Activated CD4-positive, alpha-beta memory T cell treated with anti-CD3 and anti-CD28 coated beads for 36 hours (primary cell): ENCODE measurements around the gene PRSS2. TPM values are rescaled to one million over a fixed set of nuclear protein-coding genes. Genes with fewer than 3 reads are reported as not detected.
"Not testable (repeated sequence)": the region's sequence is repeated elsewhere in the genome, so short reads cannot be mapped to it uniquely, and the experiment has no call there.

ENCODE experiments used
- CTCF ChIA-PET: fragments of 350-600 bp; sonication (Branson Sonifier 250); formaldehyde crosslinking; loops from one replicate; lab custom pipeline; 2021; ENCODE audit warnings: antibody characterized with exemption, inconsistent platforms; lab: Charles Lee
- POLR2A ChIA-PET: fragments of 350-600 bp; sonication (Branson Sonifier 250); formaldehyde crosslinking; loops from one replicate; lab custom pipeline; 2021; ENCODE audit warnings: antibody characterized with exemption; lab: Charles Lee
- DNase-seq: peaks from one replicate; pipeline ENCODE4 v3.0.0-alpha.2; 2020
- H3K27ac Mint-ChIP-seq: one replicate; pipeline ENCODE4 v1.8.0; 2021; ENCODE audit warnings: mixed read lengths
- H3K27me3 Mint-ChIP-seq: one replicate; pipeline ENCODE4 v1.8.0; 2021; ENCODE audit warnings: mixed read lengths
- H3K36me3 Mint-ChIP-seq: one replicate; pipeline ENCODE4 v1.8.0; 2021; ENCODE audit warnings: mixed read lengths
- H3K4me1 Mint-ChIP-seq: one replicate; pipeline ENCODE4 v1.8.0; 2021; ENCODE audit warnings: low read depth, mixed read lengths
- H3K4me3 Mint-ChIP-seq: one replicate; pipeline ENCODE4 v1.8.0; 2021; ENCODE audit warnings: mild to moderate bottlenecking, mixed read lengths
- H3K9me3 Mint-ChIP-seq: one replicate; pipeline ENCODE4 v1.8.0; 2021; ENCODE audit warnings: mixed read lengths
- intact Hi-C: fragments of 100-400 bp; cut with micrococcal nuclease; formaldehyde crosslinking; loops from one replicate; pipeline ENCODE4 v1.15.1; 2023
- total RNA-seq, 2 experiments: library from RNA; stranded (reverse); gene quantifications; one replicate each; pipeline ENCODE4 v1.2.3, GENCODE V29; 2021

Gene PRSS2
- not detected for total RNA-seq

GRCh38 chr7:142770661-142771352, at the start of gene PRSS2:
Gene PRSS2 (plus strand): TSS chr7:142770970. CDS start chr7:142770983, 13 bp downstream.
- Mint-ChIP-seq H3K27ac (no peak within 1 kb of the TSS), H3K4me3 (no peak within 1 kb of the TSS), H3K27me3 (no peaks in the 10 kb centered on the region), H3K36me3 (no peaks in the 10 kb centered on the region), H3K4me1 (peaks cover 7% of the 10 kb centered on the region), H3K9me3 (no peaks in the 10 kb centered on the region)
- ChIA-PET POLR2A (no interaction called here), CTCF (interaction anchor here (1.1 kb wide), 1 partner anchor 59 kb away, joined by 3 read pairs; no protein-coding TSS in a partner anchor)
- intact Hi-C loops, result no loop called here
- no peak for DNase-seq

GRCh38 chr7:142720986-142721385, 49.8 kb upstream of the PRSS2 start:
- Mint-ChIP-seq H3K4me1 (peaks cover 19% of the 10 kb centered on the region), H3K36me3 (no peaks in the 10 kb centered on the region), H3K27me3 (no peaks in the 10 kb centered on the region), H3K27ac (peak overlapping the region; percentile 69), H3K4me3 (peak overlapping the region; percentile 63), H3K9me3 (no peaks in the 10 kb centered on the region)
- DNase-seq, result no peak
- intact Hi-C loops, result no loop called here
- CTCF ChIA-PET, result no interaction called here
- POLR2A ChIA-PET, result no interaction called here

GRCh38 chr7:142722248-142722794, 48.4 kb upstream of the PRSS2 start:
- Mint-ChIP-seq H3K4me3 (peak overlapping the region; percentile 79), H3K4me1 (peaks cover 7% of the 10 kb centered on the region), H3K36me3 (no peaks in the 10 kb centered on the region), H3K27ac (peak overlapping the region; percentile 69), H3K9me3 (no peaks in the 10 kb centered on the region), H3K27me3 (no peaks in the 10 kb centered on the region)
- ChIA-PET CTCF (interaction anchor here (1.1 to 1.2 kb wide), 2 partner anchors 8 to 61 kb away, joined by 4 read pairs; no protein-coding TSS in a partner anchor), POLR2A (no interaction called here)
- intact Hi-C loops, result no loop called here
- DNase-seq, result no peak

- ChIA-PET POLR2A (no interaction called here), CTCF (no interaction called here)
- Mint-ChIP-seq H3K4me3 (no peak overlapping the region), H3K27me3 (no peaks in the 10 kb centered on the region), H3K4me1 (no peaks in the 10 kb centered on the region), H3K9me3 (no peaks in the 10 kb centered on the region), H3K36me3 (no peaks in the 10 kb centered on the region), H3K27ac (no peak overlapping the region)
- no peak for DNase-seq
- intact Hi-C loops, result no loop called here
Measured at GRCh38 chr7:142733271-142733670, 37.5 kb upstream of the PRSS2 start.

- no peaks in the 10 kb centered on the region for H3K4me1 Mint-ChIP-seq
- H3K36me3 Mint-ChIP-seq, result no peaks in the 10 kb centered on the region
- H3K4me3 Mint-ChIP-seq, result peak overlapping the region; percentile 43
- H3K27ac Mint-ChIP-seq, result peak overlapping the region; percentile 33
- DNase-seq, result no peak
- CTCF ChIA-PET, result no interaction called here
- no peaks in the 10 kb centered on the region for H3K27me3 Mint-ChIP-seq
- intact Hi-C loops, result no loop called here
- POLR2A ChIA-PET, result no interaction called here
- H3K9me3 Mint-ChIP-seq, result no peaks in the 10 kb centered on the region
Measured at GRCh38 chr7:142739923-142740492, 30.8 kb upstream of the PRSS2 start.

GRCh38 chr7:142740786-142741185, 30.0 kb upstream of the PRSS2 start:
- intact Hi-C loops, result no loop called here
- ChIA-PET CTCF (no interaction called here), POLR2A (no interaction called here)
- DNase-seq, result no peak
- Mint-ChIP-seq H3K9me3 (no peaks in the 10 kb centered on the region), H3K4me1 (no peaks in the 10 kb centered on the region), H3K4me3 (no peak overlapping the region), H3K27me3 (no peaks in the 10 kb centered on the region), H3K27ac (no peak overlapping the region), H3K36me3 (no peaks in the 10 kb centered on the region)

- POLR2A ChIA-PET, CTCF ChIA-PET, H3K4me3 Mint-ChIP-seq, DNase-seq, H3K4me1 Mint-ChIP-seq, H3K36me3 Mint-ChIP-seq, H3K27ac Mint-ChIP-seq, H3K9me3 Mint-ChIP-seq, intact Hi-C loops, H3K27me3 Mint-ChIP-seq: not testable (repeated sequence)
Measured at GRCh38 chr7:142741932-142742331, 28.8 kb upstream of the PRSS2 start.

GRCh38 chr7:142745091-142745635, 25.6 kb upstream of the PRSS2 start:
- Mint-ChIP-seq H3K4me3 (no peak overlapping the region), H3K36me3 (no peaks in the 10 kb centered on the region), H3K9me3 (no peaks in the 10 kb centered on the region), H3K27ac (no peak overlapping the region), H3K27me3 (no peaks in the 10 kb centered on the region), H3K4me1 (no peaks in the 10 kb centered on the region)
- DNase-seq, result no peak
- intact Hi-C loops, result no loop called here
- ChIA-PET POLR2A (no interaction called here), CTCF (no interaction called here)

GRCh38 chr7:142745745-142746144, 25.0 kb upstream of the PRSS2 start:
- Mint-ChIP-seq H3K4me3 (no peak overlapping the region), H3K27ac (no peak overlapping the region), H3K4me1 (no peaks in the 10 kb centered on the region), H3K27me3 (no peaks in the 10 kb centered on the region), H3K36me3 (no peaks in the 10 kb centered on the region), H3K9me3 (no peaks in the 10 kb centered on the region)
- POLR2A ChIA-PET, result no interaction called here
- DNase-seq, result no peak
- CTCF ChIA-PET, result no interaction called here
- intact Hi-C loops, result no loop called here

- no peak for DNase-seq
- no peak overlapping the region for H3K27ac Mint-ChIP-seq
- no peaks in the 10 kb centered on the region for H3K4me1 Mint-ChIP-seq
- H3K4me3 Mint-ChIP-seq, result no peak overlapping the region
- intact Hi-C loops, result no loop called here
- ChIA-PET POLR2A (no interaction called here), CTCF (no interaction called here)
- H3K27me3 Mint-ChIP-seq, result no peaks in the 10 kb centered on the region
- H3K9me3 Mint-ChIP-seq, result no peaks in the 10 kb centered on the region
- no peaks in the 10 kb centered on the region for H3K36me3 Mint-ChIP-seq
Measured at GRCh38 chr7:142746264-142746663, 24.5 kb upstream of the PRSS2 start.

GRCh38 chr7:142748410-142748809, 22.4 kb upstream of the PRSS2 start:
- intact Hi-C loops, H3K4me1 Mint-ChIP-seq: not testable (repeated sequence)

GRCh38 chr7:142749218-142749993, 21.4 kb upstream of the PRSS2 start, which contains the start of gene PRSS1:
Gene PRSS1 (plus strand): TSS chr7:142749472. CDS start chr7:142749485, 13 bp downstream.
- intact Hi-C loops, result no loop called here
- H3K27ac Mint-ChIP-seq, result no peak within 1 kb of the TSS
- no peaks in the 10 kb centered on the region for H3K27me3 Mint-ChIP-seq
- no peak within 1 kb of the TSS for H3K4me3 Mint-ChIP-seq
- CTCF ChIA-PET, result no interaction called here
- no peaks in the 10 kb centered on the region for H3K36me3 Mint-ChIP-seq
- POLR2A ChIA-PET, result no interaction called here
- DNase-seq, result no peak
- H3K9me3 Mint-ChIP-seq, result no peaks in the 10 kb centered on the region
- H3K4me1 Mint-ChIP-seq, result no peaks in the 10 kb centered on the region

More at GRCh38 chr7:142748410-142748809, 22.4 kb upstream of the PRSS2 start:
- POLR2A ChIA-PET, H3K27me3 Mint-ChIP-seq, DNase-seq, H3K27ac Mint-ChIP-seq, H3K4me3 Mint-ChIP-seq, H3K36me3 Mint-ChIP-seq, H3K9me3 Mint-ChIP-seq, CTCF ChIA-PET: not testable (repeated sequence)
